Neural cell (in vitro differentiated cells): ENCODE measurements around the gene EMP3. TPM values are rescaled to one million over a fixed set of nuclear protein-coding genes. Genes with fewer than 3 reads are reported as not detected.

ENCODE experiments used
- H2AFZ ChIP-seq: fragments of 200-600, 300-800 bp; sonication (generic), shearing (Covaris generic); 2 replicates; pipeline ENCODE4 v1.6.0; 2014; ENCODE audit warnings: low read depth, mild to moderate bottlenecking, antibody characterized with exemption, low read length, moderate library complexity
- H3F3A ChIP-seq: fragments of 200-600 bp; shearing (Covaris generic); 2 replicates; pipeline ENCODE4 v1.6.1; 2016; ENCODE audit warnings: mild to moderate bottlenecking, moderate library complexity, mixed read lengths, antibody characterized with exemption, low read length; ENCODE audit not compliant: insufficient read depth, poor library complexity, severe bottlenecking
- H3K27ac ChIP-seq: fragments of 200-600, 300-800 bp; sonication (generic), shearing (Covaris generic); 2 replicates; pipeline ENCODE4 v1.5.1; 2014; ENCODE audit warnings: mild to moderate bottlenecking, low read length, moderate library complexity
- H3K27me3 ChIP-seq: fragments of 300-800, 200-600 bp; sonication (generic), shearing (Covaris generic); 2 replicates; pipeline ENCODE4 v1.6.0; 2014; ENCODE audit warnings: mild to moderate bottlenecking, low read depth, low read length, moderate library complexity; ENCODE audit not compliant: insufficient read depth
- H3K36me3 ChIP-seq: fragments of 300-800, 200-600 bp; sonication (generic), shearing (Covaris generic); 2 replicates; pipeline ENCODE4 v1.5.1; 2014; ENCODE audit warnings: mild to moderate bottlenecking, antibody characterized with exemption, low read length, moderate library complexity; ENCODE audit not compliant: insufficient read depth
- H3K4me2 ChIP-seq: fragments of 300-800, 200-600 bp; sonication (generic), shearing (Covaris generic); 2 replicates; pipeline ENCODE4 v1.6.0; 2014; ENCODE audit warnings: mild to moderate bottlenecking, low read length
- H3K4me3 ChIP-seq: fragments of 300-800, 200-600 bp; sonication (generic), shearing (Covaris generic); 2 replicates; pipeline ENCODE4 v1.5.1; 2014; ENCODE audit warnings: mild to moderate bottlenecking, low read length, moderate library complexity
- H3K79me2 ChIP-seq: fragments of 200-600 bp; shearing (Covaris generic); replicated peaks from 2 replicates; pipeline ENCODE4 v1.6.0; 2014; ENCODE audit warnings: mild to moderate bottlenecking, low read length, moderate library complexity; ENCODE audit not compliant: insufficient read depth
- H3K9ac ChIP-seq: fragments of 300-800, 200-600 bp; sonication (generic), shearing (Covaris generic); 2 replicates; pipeline ENCODE4 v1.6.1; 2016; ENCODE audit warnings: mild to moderate bottlenecking, low read length, mixed read lengths
- H3K9me2 ChIP-seq: fragments of 200-600 bp; shearing (Covaris generic); 2 replicates; pipeline ENCODE4 v1.6.1; 2016; ENCODE audit warnings: mild to moderate bottlenecking, low read length, mixed read lengths; ENCODE audit not compliant: insufficient read depth
- H3K9me3 ChIP-seq: fragments of 200-600, 300-800 bp; sonication (generic), shearing (Covaris generic); 2 replicates; pipeline ENCODE4 v1.6.1; 2016; ENCODE audit warnings: mild to moderate bottlenecking, mixed run types, low read length, moderate library complexity, mixed read lengths
- H4K20me1 ChIP-seq: fragments of 200-600 bp; shearing (Covaris generic); 2 replicates; pipeline ENCODE4 v1.6.1; 2016; ENCODE audit warnings: mild to moderate bottlenecking, mixed run types; ENCODE audit not compliant: insufficient read depth
- CTCF ChIP-seq: fragments of 450-650 bp; IDR thresholded peaks from 2 replicates; pipeline ENCODE4 v1.5.1; 2014; ENCODE audit warnings: antibody characterized with exemption, mild to moderate bottlenecking, moderate library complexity; ENCODE audit not compliant: poor library complexity, severe bottlenecking
- EP300 ChIP-seq: fragments of 450-650 bp; conservative IDR thresholded peaks from 2 replicates; pipeline ENCODE4 v1.6.1; 2014; ENCODE audit warnings: antibody characterized with exemption, mild to moderate bottlenecking, moderate library complexity; ENCODE audit not compliant: poor library complexity, severe bottlenecking
- EZH2 ChIP-seq: fragments of 200-600, 300-800 bp; shearing (Covaris generic), sonication (generic); IDR thresholded peaks from 2 replicates; pipeline ENCODE4 v1.6.1; 2014; ENCODE audit warnings: antibody characterized with exemption, low read length, borderline replicate concordance, mild to moderate bottlenecking; ENCODE audit not compliant: insufficient read depth, poor library complexity, severe bottlenecking
- MXI1 ChIP-seq: fragments of 450-650 bp; conservative IDR thresholded peaks from 2 replicates; pipeline ENCODE4 v1.6.1; 2014; ENCODE audit warnings: antibody characterized with exemption, mild to moderate bottlenecking; ENCODE audit not compliant: poor library complexity, severe bottlenecking
- POLR2AphosphoS5 ChIP-seq: IDR thresholded peaks from 2 replicates; pipeline ENCODE4 v1.6.1; 2012
- RAD21 ChIP-seq: fragments of 450-650 bp; conservative IDR thresholded peaks from 2 replicates; pipeline ENCODE4 v1.6.1; 2014; ENCODE audit warnings: antibody characterized with exemption, mild to moderate bottlenecking, moderate library complexity
- SMC3 ChIP-seq: fragments of 450-650 bp; conservative IDR thresholded peaks from 2 replicates; pipeline ENCODE4 v1.6.1; 2014; ENCODE audit warnings: antibody characterized with exemption, mild to moderate bottlenecking, moderate library complexity; ENCODE audit not compliant: poor library complexity
- TAF1 ChIP-seq: IDR thresholded peaks from 2 replicates; pipeline ENCODE4 v1.6.1; 2012; ENCODE audit warnings: low read depth
- polyA plus RNA-seq: library from polyadenylated mRNA; depleted of rRNA; stranded (reverse); fragments of >200 nt; gene quantifications from 2 replicates; pipeline ENCODE4 v1.2.3, GENCODE V29; 2014
- TF ChIP-seq, protein P1 (sequence below): IDR thresholded peaks from 2 replicates; pipeline ENCODE4 v1.6.1; 2012; ENCODE audit warnings: borderline replicate concordance

EMP3 gene
- polyA plus RNA-seq, 1 donor from 2014 or later: not detected

GRCh38 chr19:48372904-48373303 lies 47.6 kb downstream of the EMP3 start:
- Histone ChIP-seq H3K27me3 (no peaks in the 10 kb centered on the region), H2AFZ (no peak overlapping the region), H3K9ac (no peak overlapping the region), H3K4me2 (no peak overlapping the region), H3K9me2 (no peaks in the 10 kb centered on the region), H3K79me2 (no peaks in the 10 kb centered on the region), H3K36me3 (no peaks in the 10 kb centered on the region), H4K20me1 (no peaks in the 10 kb centered on the region), H3K9me3 (no peaks in the 10 kb centered on the region), H3F3A (no peaks in the 10 kb centered on the region), H3K27ac (no peak overlapping the region), H3K4me3 (no peak overlapping the region)
- TF ChIP-seq POLR2AphosphoS5: no peak
- TF ChIP-seq SMC3: no peak

- Histone ChIP-seq H2AFZ (no peak overlapping the region), H3K4me3 (no peak overlapping the region)
These were observed 48.2 kb downstream of the EMP3 start for GRCh38 chr19:48373567-48373966.

GRCh38 chr19:48378194-48378570 lies 52.8 kb downstream of the EMP3 start:
- Histone ChIP-seq H3F3A (no peaks in the 10 kb centered on the region), H3K4me3 (no peak overlapping the region), H3K27ac (no peak overlapping the region), H3K79me2 (no peaks in the 10 kb centered on the region), H3K9me3 (no peaks in the 10 kb centered on the region), H3K27me3 (no peaks in the 10 kb centered on the region), H3K4me2 (no peak overlapping the region), H3K36me3 (no peaks in the 10 kb centered on the region), H4K20me1 (no peaks in the 10 kb centered on the region), H2AFZ (no peak overlapping the region), H3K9ac (no peak overlapping the region), H3K9me2 (no peaks in the 10 kb centered on the region)
- TF ChIP-seq EP300 (no peak), POLR2AphosphoS5 (no peak), EZH2 (no peak)

More at GRCh38 chr19:48373567-48373966, 48.2 kb downstream of the EMP3 start:
- no peaks in the 10 kb centered on the region for H3F3A ChIP-seq
- no peaks in the 10 kb centered on the region for H3K36me3 ChIP-seq
- no peaks in the 10 kb centered on the region for H3K9me2 ChIP-seq
- H3K9me3 ChIP-seq: no peaks in the 10 kb centered on the region
- no peaks in the 10 kb centered on the region for H3K27me3 ChIP-seq
- H4K20me1 ChIP-seq: no peaks in the 10 kb centered on the region
- H3K27ac ChIP-seq: no peak overlapping the region
- no peak overlapping the region for H3K9ac ChIP-seq
- no peaks in the 10 kb centered on the region for H3K79me2 ChIP-seq
- H3K4me2 ChIP-seq: no peak overlapping the region
- TF ChIP-seq CTCF: no peak
- no peak for TF ChIP-seq MXI1
- no peak for TF ChIP-seq RAD21
- TF ChIP-seq SMC3: no peak
- no peak for TF ChIP-seq TAF1

- Histone ChIP-seq H4K20me1 (no peaks in the 10 kb centered on the region), H3K27ac (no peak overlapping the region), H3K9me2 (no peaks in the 10 kb centered on the region), H3F3A (no peaks in the 10 kb centered on the region), H3K9ac (no peak overlapping the region), H3K79me2 (no peaks in the 10 kb centered on the region), H3K36me3 (no peaks in the 10 kb centered on the region), H3K27me3 (no peaks in the 10 kb centered on the region), H3K4me3 (no peak overlapping the region), H2AFZ (no peak overlapping the region), H3K4me2 (no peak overlapping the region), H3K9me3 (no peaks in the 10 kb centered on the region)
- TF ChIP-seq, protein P1, sequence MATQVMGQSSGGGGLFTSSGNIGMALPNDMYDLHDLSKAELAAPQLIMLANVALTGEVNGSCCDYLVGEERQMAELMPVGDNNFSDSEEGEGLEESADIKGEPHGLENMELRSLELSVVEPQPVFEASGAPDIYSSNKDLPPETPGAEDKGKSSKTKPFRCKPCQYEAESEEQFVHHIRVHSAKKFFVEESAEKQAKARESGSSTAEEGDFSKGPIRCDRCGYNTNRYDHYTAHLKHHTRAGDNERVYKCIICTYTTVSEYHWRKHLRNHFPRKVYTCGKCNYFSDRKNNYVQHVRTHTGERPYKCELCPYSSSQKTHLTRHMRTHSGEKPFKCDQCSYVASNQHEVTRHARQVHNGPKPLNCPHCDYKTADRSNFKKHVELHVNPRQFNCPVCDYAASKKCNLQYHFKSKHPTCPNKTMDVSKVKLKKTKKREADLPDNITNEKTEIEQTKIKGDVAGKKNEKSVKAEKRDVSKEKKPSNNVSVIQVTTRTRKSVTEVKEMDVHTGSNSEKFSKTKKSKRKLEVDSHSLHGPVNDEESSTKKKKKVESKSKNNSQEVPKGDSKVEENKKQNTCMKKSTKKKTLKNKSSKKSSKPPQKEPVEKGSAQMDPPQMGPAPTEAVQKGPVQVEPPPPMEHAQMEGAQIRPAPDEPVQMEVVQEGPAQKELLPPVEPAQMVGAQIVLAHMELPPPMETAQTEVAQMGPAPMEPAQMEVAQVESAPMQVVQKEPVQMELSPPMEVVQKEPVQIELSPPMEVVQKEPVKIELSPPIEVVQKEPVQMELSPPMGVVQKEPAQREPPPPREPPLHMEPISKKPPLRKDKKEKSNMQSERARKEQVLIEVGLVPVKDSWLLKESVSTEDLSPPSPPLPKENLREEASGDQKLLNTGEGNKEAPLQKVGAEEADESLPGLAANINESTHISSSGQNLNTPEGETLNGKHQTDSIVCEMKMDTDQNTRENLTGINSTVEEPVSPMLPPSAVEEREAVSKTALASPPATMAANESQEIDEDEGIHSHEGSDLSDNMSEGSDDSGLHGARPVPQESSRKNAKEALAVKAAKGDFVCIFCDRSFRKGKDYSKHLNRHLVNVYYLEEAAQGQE: no peak
- TF ChIP-seq RAD21: no peak
- TF ChIP-seq MXI1: no peak
These were observed 53.7 kb downstream of the EMP3 start for GRCh38 chr19:48379058-48379457.
